Caco-2 (cell line): Measurements from ENCODE around the gene KDM4E. TPM values are rescaled to one million over a fixed set of nuclear protein-coding genes. Genes with fewer than 3 reads are reported as not detected.
A peak's percentile ranks its signal among the peaks of the same experiment; 100 is the strongest.
"Not testable (repeated sequence)": the region's sequence is repeated elsewhere in the genome, so short reads cannot be mapped to it uniquely, and the experiment has no call there.

Experiments
- BruUV-seq: library from RNA; stranded (reverse); fragments of 400-500 nt; replicated peaks from 2 replicates; lab custom pipeline; 2021; lab: Mats Ljungman, UMichigan
- CTCF ChIA-PET: fragments of 300-600 bp; sonication (Branson Sonifier 250); formaldehyde crosslinking; loops from one replicate; lab custom pipeline; 2022; ENCODE audit warnings: antibody characterized with exemption; lab: Charles Lee
- POLR2A ChIA-PET: fragments of 300-600 bp; sonication (Branson Sonifier 250); formaldehyde crosslinking; loops from one replicate; lab custom pipeline; 2022; ENCODE audit warnings: antibody characterized with exemption; lab: Charles Lee
- DNase-seq, 2 experiments: peaks; one replicate each; pipeline versions ENCODE4 v3.0.0 to v3.0.0-alpha.2; 2020 to 2022
- H3K27me3 ChIP-seq: replicated peaks from 2 replicates; pipeline ENCODE4 v1.6.0; 2011; ENCODE audit warnings: low read length; ENCODE audit not compliant: control insufficient read depth, insufficient read depth
- H3K36me3 ChIP-seq: 2 replicates; pipeline ENCODE4 v1.5.1; 2011; ENCODE audit warnings: low read length; ENCODE audit not compliant: control insufficient read depth, insufficient read depth
- H3K4me1 ChIP-seq: fragments of 250-450 bp; sonication (Bioruptor Pico); 2 replicates; pipeline ENCODE4 v1.5.1; 2020; ENCODE audit warnings: mild to moderate bottlenecking
- H3K4me3 ChIP-seq: 2 replicates; pipeline ENCODE4 v1.5.1; 2011; ENCODE audit warnings: low read depth, mild to moderate bottlenecking, control low read depth, low read length
- H3K9me3 ChIP-seq: fragments of 250-450 bp; sonication (Bioruptor Pico); 2 replicates; pipeline ENCODE4 v1.5.1; 2020; ENCODE audit warnings: mild to moderate bottlenecking, moderate library complexity
- H3K27ac Mint-ChIP-seq: one replicate; pipeline ENCODE4 v1.8.0; 2022; ENCODE audit warnings: mixed read lengths; ENCODE audit not compliant: unreplicated experiment
- H3K27me3 Mint-ChIP-seq: one replicate; pipeline ENCODE4 v1.8.0; 2022; ENCODE audit warnings: mixed read lengths; ENCODE audit not compliant: insufficient read depth, unreplicated experiment
- H3K36me3 Mint-ChIP-seq: one replicate; pipeline ENCODE4 v1.8.0; 2022; ENCODE audit warnings: mild to moderate bottlenecking, mixed read lengths; ENCODE audit not compliant: insufficient read depth, unreplicated experiment
- H3K4me1 Mint-ChIP-seq: one replicate; pipeline ENCODE4 v1.8.0; 2022; ENCODE audit warnings: low read depth, mixed read lengths; ENCODE audit not compliant: unreplicated experiment
- H3K4me3 Mint-ChIP-seq: one replicate; pipeline ENCODE4 v1.8.0; 2022; ENCODE audit warnings: mild to moderate bottlenecking, moderate library complexity, mixed read lengths; ENCODE audit not compliant: unreplicated experiment
- H3K9me3 Mint-ChIP-seq: one replicate; pipeline ENCODE4 v1.8.0; 2022; ENCODE audit warnings: mixed read lengths; ENCODE audit not compliant: unreplicated experiment
- CTCF ChIP-seq, 2 experiments: fragments of 200-600 bp in 1 of 2; IDR thresholded peaks; 1 replicate in 1 of 2; 2 replicates in 1 of 2; pipeline versions ENCODE4 v1.5.1 to v1.8.0; 2011 to 2022; ENCODE audit warnings: antibody characterized with exemption in 1 of 2, control low read depth in 1 of 2, inconsistent platforms in 1 of 2, low read depth in 1 of 2, low read length in 1 of 2, mild to moderate bottlenecking in 1 of 2, moderate library complexity in 1 of 2; ENCODE audit not compliant: insufficient read depth in 1 of 2, severe bottlenecking in 1 of 2, unreplicated experiment in 1 of 2
- intact Hi-C: fragments of 100-400 bp; cut with micrococcal nuclease; formaldehyde crosslinking; loops from one replicate; pipeline ENCODE4 v1.10.0; 2022; ENCODE audit not compliant: unreplicated experiment
- total RNA-seq: library from RNA; stranded (reverse); gene quantifications from 2 replicates; pipeline ENCODE4 v1.2.3, GENCODE V29; 2022

The KDM4E gene
- total RNA-seq, 1 experiment from 2014 or later, result not detected

GRCh38 chr11:95011376-95011775 is 13.7 kb upstream of the KDM4E start:
- H3K9me3 ChIP-seq, result no peaks in the 10 kb centered on the region
- H3K27me3 ChIP-seq, result no peaks in the 10 kb centered on the region
- no peaks in the 10 kb centered on the region for H3K36me3 ChIP-seq
- peaks cover 3% of the 10 kb centered on the region; the same call in 1 of the 2 replicates for H3K4me1 ChIP-seq
- Mint-ChIP-seq H3K36me3 (no peaks in the 10 kb centered on the region), H3K27me3 (peaks cover 17% of the 10 kb centered on the region), H3K27ac (no peak overlapping the region), H3K4me1 (peaks cover 4% of the 10 kb centered on the region), H3K4me3 (no peak overlapping the region), H3K9me3 (peaks cover 10% of the 10 kb centered on the region)
- no TSS peak for BruUV-seq
- no peak overlapping the region for H3K4me3 ChIP-seq
- CTCF ChIA-PET, result no interaction called here
- POLR2A ChIA-PET, result no interaction called here
- intact Hi-C loops, result no loop called here
- TF ChIP-seq CTCF (IDR thresholded peaks at IDR 0.05; ENCODE audit: insufficient read depth in 1 of 2, low read depth in 1 of 2, low read length in 1 of 2, severe bottlenecking in 1 of 2, unreplicated experiment in 1 of 2), result no peak
- no peak for DNase-seq

GRCh38 chr11:95014184-95014821 is 10.8 kb upstream of the KDM4E start:
- Mint-ChIP-seq H3K4me1 (peaks cover 6% of the 10 kb centered on the region), H3K36me3 (no peaks in the 10 kb centered on the region), H3K27me3 (peaks cover 4% of the 10 kb centered on the region), H3K4me3 (no peak overlapping the region), H3K9me3 (no peaks in the 10 kb centered on the region), H3K27ac (no peak overlapping the region)
- POLR2A ChIA-PET, result no interaction called here
- CTCF ChIA-PET, result interaction anchor here (0.6 kb wide), 1 partner anchor 482 kb away, joined by 4 read pairs; no protein-coding TSS in a partner anchor
- no peak for TF ChIP-seq CTCF (IDR thresholded peaks at IDR 0.05; ENCODE audit: insufficient read depth in 1 of 2, low read depth in 1 of 2, low read length in 1 of 2, severe bottlenecking in 1 of 2, unreplicated experiment in 1 of 2)
- no TSS peak for BruUV-seq
- H3K9me3 ChIP-seq, result no peaks in the 10 kb centered on the region
- H3K27me3 ChIP-seq, result no peaks in the 10 kb centered on the region
- no peak overlapping the region for H3K4me3 ChIP-seq
- DNase-seq, result no peak
- no peaks in the 10 kb centered on the region for H3K36me3 ChIP-seq
- H3K4me1 ChIP-seq, result peaks cover 3% of the 10 kb centered on the region; the same call in 1 of the 2 replicates
- intact Hi-C loops, result no loop called here

- no peaks in the 10 kb centered on the region for H3K9me3 Mint-ChIP-seq
- H3K27me3 ChIP-seq, result no peaks in the 10 kb centered on the region
- H3K4me3 Mint-ChIP-seq, result no peak overlapping the region
- no peaks in the 10 kb centered on the region for H3K27me3 Mint-ChIP-seq
- CTCF ChIA-PET, result no interaction called here
- intact Hi-C loops, result loop anchor here (2.0 kb wide), 1 partner anchor 51 kb away; the partner anchor contains the start of gene SRSF8
- no peaks in the 10 kb centered on the region for H3K36me3 ChIP-seq
- H3K4me3 ChIP-seq, result no peak overlapping the region
- no peaks in the 10 kb centered on the region for H3K36me3 Mint-ChIP-seq
- no peak for TF ChIP-seq CTCF (IDR thresholded peaks at IDR 0.05; ENCODE audit: insufficient read depth in 1 of 2, low read depth in 1 of 2, low read length in 1 of 2, severe bottlenecking in 1 of 2, unreplicated experiment in 1 of 2)
- BruUV-seq, result no TSS peak
- peaks cover 6% of the 10 kb centered on the region for H3K4me1 Mint-ChIP-seq
- no peaks in the 10 kb centered on the region for H3K9me3 ChIP-seq
- POLR2A ChIA-PET, result interaction anchor here (1.3 kb wide), 1 partner anchor 43 kb away, joined by 3 read pairs; the partner anchor contains the start of genes CWC15 and KDM4D
- peak in 1 of 2 experiments; percentile 35 for DNase-seq
- H3K27ac Mint-ChIP-seq, result no peak overlapping the region
- peaks cover 3% of the 10 kb centered on the region; the same call in 1 of the 2 replicates for H3K4me1 ChIP-seq
Measured at GRCh38 chr11:95016139-95016538, 8.9 kb upstream of the KDM4E start.

GRCh38 chr11:95021468-95021867 is 3.6 kb upstream of the KDM4E start:
- POLR2A ChIA-PET, H3K4me3 ChIP-seq, H3K9me3 Mint-ChIP-seq, BruUV-seq, H3K4me1 ChIP-seq, CTCF ChIA-PET, DNase-seq, H3K9me3 ChIP-seq, H3K36me3 Mint-ChIP-seq, H3K27me3 Mint-ChIP-seq, H3K36me3 ChIP-seq, H3K4me3 Mint-ChIP-seq, H3K27ac Mint-ChIP-seq, H3K4me1 Mint-ChIP-seq, intact Hi-C loops, H3K27me3 ChIP-seq: not testable (repeated sequence)

- H3K9me3 ChIP-seq, H3K27me3 ChIP-seq, H3K36me3 ChIP-seq, intact Hi-C loops, H3K4me1 ChIP-seq, H3K27me3 Mint-ChIP-seq, H3K9me3 Mint-ChIP-seq, CTCF ChIA-PET, DNase-seq, H3K4me3 Mint-ChIP-seq, H3K4me1 Mint-ChIP-seq, H3K4me3 ChIP-seq, POLR2A ChIA-PET, BruUV-seq, H3K36me3 Mint-ChIP-seq, H3K27ac Mint-ChIP-seq: not testable (repeated sequence)
Measured at GRCh38 chr11:95025594-95025993, 536 bp downstream of the KDM4E start.
